ENCODE results near the gene ALG2.

The ALG2 gene

GRCh38 chr9:99180199-99180598, 41.5 kb downstream of the ALG2 start:
- no peak for TF ChIP-seq CTCF (IDR thresholded peaks at IDR 0.05; ENCODE audit: low read depth, low read length)
- no peak for DNase-seq (ENCODE audit: extremely low read depth, low read depth)

DNA sequence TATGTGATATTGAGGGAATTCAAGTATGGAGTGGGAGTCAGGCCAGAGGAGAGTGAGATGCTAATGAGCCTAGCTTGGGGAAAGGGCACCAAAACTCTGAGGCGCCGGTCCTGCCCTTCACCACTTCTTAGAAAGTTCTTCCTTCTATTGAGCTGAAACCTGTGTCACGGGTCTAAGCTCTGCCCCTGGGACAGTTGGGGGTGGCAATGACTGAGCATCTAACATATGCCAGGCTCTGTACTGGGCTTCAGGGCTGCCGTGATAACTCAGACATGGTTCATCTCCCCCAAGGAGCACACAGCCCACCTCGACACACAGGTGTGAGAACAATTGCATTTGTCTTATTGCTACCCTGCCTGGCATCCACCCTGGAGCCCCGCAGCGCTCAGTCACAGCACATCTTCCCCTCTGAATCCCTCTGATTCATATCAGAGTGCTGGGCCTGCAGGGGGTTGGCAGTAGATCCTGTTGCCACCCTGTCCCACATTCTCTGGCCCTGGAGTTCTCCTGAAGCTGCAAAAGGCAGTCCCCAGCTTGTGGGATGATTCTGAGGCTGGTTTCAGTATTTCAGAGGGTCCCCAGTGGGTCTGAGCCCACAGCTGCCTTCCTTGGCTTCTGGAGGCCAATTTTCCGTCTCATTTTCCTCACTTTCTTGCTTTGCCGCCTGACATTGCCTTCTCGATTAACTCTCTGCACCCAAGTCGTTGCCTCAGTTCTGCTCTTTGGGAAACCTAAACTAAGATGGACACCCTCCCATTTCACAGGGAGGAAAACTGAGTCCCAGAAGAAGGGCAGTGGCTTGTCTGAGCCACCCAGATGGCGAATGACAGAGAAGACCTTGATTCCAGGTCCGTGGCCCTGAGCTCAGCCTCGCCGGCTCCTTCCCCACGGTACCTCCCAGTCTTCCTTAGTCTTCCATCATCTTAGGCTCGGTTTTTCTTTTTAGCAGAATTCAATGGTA, 42.5 kb downstream of the ALG2 start:
- no peak for DNase-seq (ENCODE audit: extremely low read depth, low read depth)
- no peak for TF ChIP-seq CTCF (IDR thresholded peaks at IDR 0.05; ENCODE audit: low read depth, low read length)

- no peak for DNase-seq (ENCODE audit: extremely low read depth, low read depth)
- no peak for TF ChIP-seq CTCF (IDR thresholded peaks at IDR 0.05; ENCODE audit: low read depth, low read length)
Measured at GRCh38 chr9:99177576-99178366, 44.0 kb downstream of the ALG2 start.

GRCh38 chr9:99176527-99177013, 45.2 kb downstream of the ALG2 start:
- no peak for TF ChIP-seq CTCF (IDR thresholded peaks at IDR 0.05; ENCODE audit: low read depth, low read length)
- DNase-seq (ENCODE audit: extremely low read depth, low read depth): no peak

DNA sequence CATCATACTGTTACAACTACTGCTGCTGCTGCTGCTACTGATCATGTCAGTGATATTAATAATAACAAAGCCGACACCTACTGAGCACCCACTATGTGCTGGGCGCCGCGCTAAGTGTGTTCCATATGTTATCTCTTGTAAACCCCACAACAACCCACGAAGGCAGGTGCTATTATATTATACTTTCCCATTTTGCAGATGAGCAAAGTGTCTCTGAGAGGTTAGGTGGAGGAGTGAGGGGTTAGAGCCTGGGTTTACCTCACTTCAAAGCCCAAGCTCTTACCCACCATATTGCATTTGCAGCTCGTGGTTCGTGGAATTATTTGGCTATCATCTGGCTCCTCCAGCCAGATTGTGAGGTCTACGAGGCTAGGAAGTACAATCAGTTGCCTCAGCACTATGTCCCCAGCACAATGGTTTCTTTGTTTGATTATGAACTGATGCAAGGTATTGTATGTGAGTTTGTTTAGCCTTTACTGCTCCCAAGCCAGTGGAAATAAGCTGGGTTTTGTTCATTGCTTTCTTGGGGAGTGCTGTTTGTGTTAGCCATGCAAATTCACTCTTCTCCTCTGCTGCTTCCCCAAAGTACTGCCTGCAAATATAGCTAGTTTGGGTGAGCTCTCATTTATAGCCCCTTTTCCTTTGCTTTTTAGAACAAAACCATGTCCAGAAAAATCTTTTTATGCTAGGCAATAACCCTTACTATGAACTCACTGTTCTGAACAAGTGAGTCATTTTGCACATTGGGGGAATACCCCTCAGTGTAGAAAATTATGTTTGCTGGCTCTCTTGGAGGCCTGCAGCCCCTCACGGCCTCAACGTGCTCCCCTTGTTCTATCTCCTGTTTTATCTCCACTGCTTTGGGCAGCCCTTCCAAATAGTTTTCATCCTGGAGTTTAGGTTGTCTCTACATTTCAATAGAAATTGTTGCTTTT, 47.9 kb downstream of the ALG2 start:
- DNase-seq (ENCODE audit: extremely low read depth, low read depth): no peak
- TF ChIP-seq CTCF (IDR thresholded peaks at IDR 0.05; ENCODE audit: low read depth, low read length): no peak

DNA sequence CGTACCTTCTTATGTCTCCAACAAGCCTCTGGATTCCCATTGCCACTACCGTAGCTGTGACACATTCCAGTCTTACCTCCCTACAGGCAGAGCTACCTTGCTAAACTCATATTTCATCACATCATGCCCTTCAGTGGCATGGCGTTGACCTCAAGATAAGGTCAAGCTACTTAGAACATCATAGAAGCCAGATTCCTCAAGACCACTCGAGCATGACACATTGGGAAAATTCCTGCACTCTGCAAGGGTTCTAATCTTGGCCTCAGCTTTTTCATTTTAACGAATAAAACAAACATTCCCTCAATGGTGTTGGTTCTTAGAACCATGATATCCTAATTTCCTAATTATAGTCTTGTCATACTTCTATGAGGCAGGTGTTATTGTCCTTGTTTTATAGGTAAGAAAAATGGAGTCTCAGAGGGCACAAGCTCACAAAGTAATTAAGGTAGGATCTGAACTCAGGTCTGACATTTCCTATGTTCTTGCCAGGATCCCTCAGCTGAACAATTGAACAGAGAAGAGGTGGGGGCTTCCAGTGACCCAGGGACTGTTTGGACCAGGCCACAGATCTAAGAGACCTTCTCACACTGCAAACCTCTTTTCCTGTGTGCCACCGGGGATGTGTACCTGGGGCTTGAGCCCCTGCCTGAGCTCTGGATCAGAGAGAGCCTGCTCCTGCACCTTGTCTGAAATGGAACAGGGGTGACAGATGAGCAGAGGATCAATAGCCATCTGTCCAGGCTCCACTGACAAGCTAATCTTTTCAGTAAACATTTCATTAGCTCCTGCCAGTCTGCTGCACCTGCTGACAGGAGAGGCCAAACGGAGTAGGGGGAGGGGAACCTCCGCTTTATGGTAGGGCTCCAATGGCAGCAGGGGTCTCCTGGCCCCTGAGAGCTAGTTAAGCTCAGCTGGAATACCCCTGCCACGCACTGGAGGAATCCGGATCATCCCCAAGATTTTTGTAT, 49.3 kb downstream of the ALG2 start:
- no peak for DNase-seq (ENCODE audit: extremely low read depth, low read depth)
- TF ChIP-seq CTCF (IDR thresholded peaks at IDR 0.05; ENCODE audit: low read depth, low read length): no peak
